Nephron progenitor cell (in vitro differentiated cells): ENCODE data around the gene INPPL1.
A peak's percentile ranks its signal among the peaks of the same experiment; 100 is the strongest.

Source experiments
- DNase-seq: peaks from one replicate; pipeline ENCODE4 v3.0.0; 2021
- H3K27ac Mint-ChIP-seq: 2 replicates; pipeline ENCODE4 v1.8.0; 2021; ENCODE audit warnings: mild to moderate bottlenecking, moderate library complexity, mixed read lengths
- H3K27me3 Mint-ChIP-seq: 2 replicates; pipeline ENCODE4 v1.8.0; 2021; ENCODE audit warnings: mild to moderate bottlenecking, low read depth, mixed read lengths; ENCODE audit not compliant: poor library complexity
- H3K36me3 Mint-ChIP-seq: 2 replicates; pipeline ENCODE4 v1.8.0; 2021; ENCODE audit warnings: low read depth, mixed read lengths
- H3K4me1 Mint-ChIP-seq: 2 replicates; pipeline ENCODE4 v1.8.0; 2021; ENCODE audit warnings: mixed read lengths
- H3K4me3 Mint-ChIP-seq: 2 replicates; pipeline ENCODE4 v1.8.0; 2021; ENCODE audit warnings: mild to moderate bottlenecking, moderate library complexity, mixed read lengths
- H3K9me3 Mint-ChIP-seq: 2 replicates; pipeline ENCODE4 v1.8.0; 2021; ENCODE audit warnings: mild to moderate bottlenecking, moderate library complexity, mixed read lengths
- TF ChIP-seq, protein P1 (sequence below): fragments of 200-600 bp; sonication (generic); IDR thresholded peaks from 2 replicates; pipeline ENCODE4 v1.5.0; 2021; ENCODE audit warnings: antibody characterized with exemption

Gene INPPL1

DNA sequence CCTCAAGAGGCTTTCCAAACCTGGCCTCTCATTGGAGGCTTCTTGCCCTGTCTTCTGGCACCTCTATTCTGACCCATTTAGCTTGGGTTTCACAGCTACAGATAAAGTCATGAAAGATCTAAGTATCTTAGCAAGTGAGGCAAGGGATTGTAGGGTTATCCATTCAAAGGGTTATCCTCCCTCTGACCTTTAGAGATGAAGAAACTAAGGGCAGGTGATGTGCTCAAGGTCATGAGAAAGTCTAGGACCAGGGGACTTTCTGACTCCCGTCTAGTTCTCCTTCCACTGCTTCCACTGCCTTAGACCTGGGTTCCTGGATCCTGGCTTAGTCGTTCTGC lies 12.2 kb downstream of the INPPL1 start:
- TF ChIP-seq, protein P1, sequence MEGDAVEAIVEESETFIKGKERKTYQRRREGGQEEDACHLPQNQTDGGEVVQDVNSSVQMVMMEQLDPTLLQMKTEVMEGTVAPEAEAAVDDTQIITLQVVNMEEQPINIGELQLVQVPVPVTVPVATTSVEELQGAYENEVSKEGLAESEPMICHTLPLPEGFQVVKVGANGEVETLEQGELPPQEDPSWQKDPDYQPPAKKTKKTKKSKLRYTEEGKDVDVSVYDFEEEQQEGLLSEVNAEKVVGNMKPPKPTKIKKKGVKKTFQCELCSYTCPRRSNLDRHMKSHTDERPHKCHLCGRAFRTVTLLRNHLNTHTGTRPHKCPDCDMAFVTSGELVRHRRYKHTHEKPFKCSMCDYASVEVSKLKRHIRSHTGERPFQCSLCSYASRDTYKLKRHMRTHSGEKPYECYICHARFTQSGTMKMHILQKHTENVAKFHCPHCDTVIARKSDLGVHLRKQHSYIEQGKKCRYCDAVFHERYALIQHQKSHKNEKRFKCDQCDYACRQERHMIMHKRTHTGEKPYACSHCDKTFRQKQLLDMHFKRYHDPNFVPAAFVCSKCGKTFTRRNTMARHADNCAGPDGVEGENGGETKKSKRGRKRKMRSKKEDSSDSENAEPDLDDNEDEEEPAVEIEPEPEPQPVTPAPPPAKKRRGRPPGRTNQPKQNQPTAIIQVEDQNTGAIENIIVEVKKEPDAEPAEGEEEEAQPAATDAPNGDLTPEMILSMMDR = no peak
- peaks cover 33% of the 10 kb centered on the region for H3K27me3 Mint-ChIP-seq
- peaks cover 30% of the 10 kb centered on the region for H3K36me3 Mint-ChIP-seq
- peaks cover 49% of the 10 kb centered on the region for H3K4me1 Mint-ChIP-seq
- H3K4me3 Mint-ChIP-seq = no peak overlapping the region
- no peak for DNase-seq
- H3K27ac Mint-ChIP-seq = no peak overlapping the region
- H3K9me3 Mint-ChIP-seq = peaks cover 3% of the 10 kb centered on the region

DNA sequence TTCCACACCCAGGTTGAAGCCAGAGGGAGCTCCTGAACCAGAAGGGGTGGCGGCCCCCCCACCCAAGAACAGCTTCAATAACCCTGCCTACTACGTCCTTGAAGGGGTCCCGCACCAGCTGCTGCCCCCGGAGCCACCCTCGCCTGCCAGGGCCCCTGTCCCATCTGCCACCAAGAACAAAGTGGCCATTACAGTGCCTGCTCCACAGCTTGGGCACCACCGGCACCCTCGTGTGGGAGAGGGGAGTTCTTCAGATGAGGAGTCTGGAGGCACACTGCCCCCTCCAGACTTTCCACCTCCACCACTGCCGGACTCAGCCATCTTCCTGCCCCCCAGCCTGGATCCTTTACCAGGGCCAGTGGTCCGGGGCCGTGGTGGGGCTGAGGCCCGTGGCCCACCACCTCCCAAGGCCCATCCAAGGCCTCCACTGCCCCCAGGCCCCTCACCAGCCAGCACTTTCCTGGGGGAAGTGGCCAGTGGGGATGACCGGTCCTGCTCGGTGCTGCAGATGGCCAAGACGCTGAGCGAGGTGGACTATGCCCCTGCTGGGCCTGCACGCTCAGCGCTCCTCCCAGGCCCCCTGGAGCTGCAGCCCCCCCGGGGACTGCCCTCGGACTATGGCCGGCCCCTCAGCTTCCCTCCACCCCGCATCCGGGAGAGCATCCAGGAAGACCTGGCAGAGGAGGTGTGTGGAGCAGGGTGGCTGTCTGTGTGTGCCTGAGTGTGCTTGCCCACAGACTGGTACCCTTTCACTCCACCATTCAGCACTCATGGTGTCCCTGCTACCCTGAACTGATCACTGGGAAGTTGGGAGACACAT lies 12.8 kb downstream of the INPPL1 start:
- Mint-ChIP-seq H3K36me3 (peaks cover 26% of the 10 kb centered on the region), H3K9me3 (peaks cover 7% of the 10 kb centered on the region), H3K27me3 (peaks cover 38% of the 10 kb centered on the region), H3K27ac (no peak overlapping the region), H3K4me3 (no peak overlapping the region), H3K4me1 (peaks cover 54% of the 10 kb centered on the region)
- TF ChIP-seq, protein P1 = no peak
- DNase-seq = peak; percentile 12

DNA sequence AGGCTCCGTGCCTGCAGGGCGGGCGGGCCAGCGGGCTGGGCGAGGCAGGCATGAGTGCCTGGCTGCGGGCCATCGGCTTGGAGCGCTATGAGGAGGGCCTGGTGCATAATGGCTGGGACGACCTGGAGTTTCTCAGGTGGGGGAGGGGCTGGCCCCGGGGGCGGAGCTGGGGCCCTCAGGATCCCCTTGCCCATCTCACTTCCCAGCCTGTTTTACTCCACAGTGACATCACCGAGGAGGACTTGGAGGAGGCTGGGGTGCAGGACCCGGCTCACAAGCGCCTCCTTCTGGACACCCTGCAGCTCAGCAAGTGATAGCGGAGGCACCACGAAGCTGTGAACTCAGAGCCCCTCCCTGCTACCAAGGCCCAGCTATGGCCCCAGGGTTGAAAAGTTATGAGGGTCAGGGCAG lies 13.5 kb downstream of the INPPL1 start:
- Mint-ChIP-seq H3K9me3 (peaks cover 10% of the 10 kb centered on the region), H3K27me3 (peaks cover 46% of the 10 kb centered on the region), H3K27ac (no peak overlapping the region), H3K4me3 (no peak overlapping the region), H3K4me1 (peaks cover 56% of the 10 kb centered on the region), H3K36me3 (peaks cover 22% of the 10 kb centered on the region)
- DNase-seq = peak; percentile 82
- TF ChIP-seq, protein P1 = peak; percentile 81

DNA sequence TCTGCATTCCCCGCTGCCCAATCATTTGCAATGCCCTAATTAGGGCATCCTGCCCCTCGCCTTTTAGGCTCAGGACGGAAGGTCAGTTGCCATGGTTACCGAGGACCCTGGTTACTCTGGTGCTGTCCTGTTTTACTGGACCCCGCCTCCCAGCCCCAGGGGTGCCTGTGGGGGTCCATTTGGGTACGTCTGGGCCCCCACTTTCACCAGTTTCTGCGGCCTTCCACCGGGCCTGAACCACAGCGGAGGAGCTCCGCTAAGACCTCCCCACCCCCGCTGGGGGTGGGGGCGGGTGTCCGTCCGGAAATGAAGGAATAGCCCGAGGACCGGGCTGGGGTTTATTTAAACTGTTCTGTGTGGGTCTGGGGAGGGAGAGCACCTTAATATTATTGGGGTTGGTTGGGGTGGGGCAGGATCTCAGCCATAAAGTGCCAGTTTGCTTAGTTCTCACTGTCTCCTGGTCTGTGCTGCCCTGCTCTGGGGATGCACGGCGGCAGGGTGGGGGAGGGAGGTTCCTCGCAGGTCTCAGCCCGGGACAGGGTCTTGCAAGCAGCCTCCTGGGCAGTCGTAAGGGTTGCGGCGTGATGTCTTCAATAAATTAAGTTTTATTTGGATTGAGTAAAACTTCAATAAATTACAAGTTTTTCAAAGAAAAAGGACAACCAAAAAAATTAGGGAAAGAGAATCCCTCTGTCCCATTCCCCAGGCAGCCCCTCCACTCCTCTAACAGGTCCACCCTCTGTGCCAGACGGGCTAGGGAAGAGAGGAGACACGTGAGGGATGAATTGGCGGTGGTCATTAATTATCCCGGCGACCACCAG lies 14.1 kb downstream of the INPPL1 start:
- H3K27me3 Mint-ChIP-seq = peaks cover 52% of the 10 kb centered on the region
- no peak overlapping the region for H3K27ac Mint-ChIP-seq
- TF ChIP-seq, protein P1 = no peak
- peak; percentile 17 for DNase-seq
- H3K4me1 Mint-ChIP-seq = peaks cover 57% of the 10 kb centered on the region
- H3K36me3 Mint-ChIP-seq = peaks cover 19% of the 10 kb centered on the region
- H3K9me3 Mint-ChIP-seq = peaks cover 14% of the 10 kb centered on the region
- H3K4me3 Mint-ChIP-seq = peak overlapping the region; percentile 82

DNA sequence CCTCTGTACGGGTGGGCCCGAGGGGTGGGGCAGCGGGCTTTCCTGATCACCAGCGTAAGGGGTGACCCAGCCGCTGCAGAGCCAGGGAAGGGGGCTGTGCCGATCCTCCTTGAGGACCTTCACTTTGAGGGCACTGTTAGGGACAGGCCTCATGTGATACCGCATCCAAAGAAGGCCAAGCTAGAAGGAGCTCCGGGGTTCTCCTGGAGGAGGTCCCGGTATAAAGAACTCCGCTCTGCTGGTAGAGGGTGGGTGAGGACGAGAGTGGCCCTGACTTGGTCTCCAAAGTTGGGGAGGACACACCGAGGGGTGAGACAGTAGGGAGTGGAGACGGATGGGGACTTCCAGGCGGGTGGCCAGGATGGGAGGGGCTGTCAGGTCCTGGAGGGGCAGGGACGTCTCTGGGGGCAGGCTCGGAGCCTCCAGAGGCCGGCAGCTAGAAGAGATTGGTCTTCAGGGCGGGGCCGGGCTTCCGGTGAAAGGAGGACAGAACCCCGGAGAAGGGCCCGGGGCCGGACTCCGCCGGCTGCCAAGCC lies 14.8 kb downstream of the INPPL1 start:
- Mint-ChIP-seq H3K27me3 (peaks cover 53% of the 10 kb centered on the region), H3K36me3 (peaks cover 12% of the 10 kb centered on the region), H3K27ac (no peak overlapping the region), H3K4me1 (peaks cover 50% of the 10 kb centered on the region), H3K9me3 (peaks cover 14% of the 10 kb centered on the region), H3K4me3 (peak overlapping the region; percentile 82)
- DNase-seq = peak; percentile 34
- TF ChIP-seq, protein P1 = no peak
